Pons (tissue), 1 donor: ENCODE measurements around the gene ACVR2B.
A peak's percentile ranks its signal among the peaks of the same experiment; 100 is the strongest.
"Not testable (repeated sequence)": the region's sequence is repeated elsewhere in the genome, so short reads cannot be mapped to it uniquely, and the experiment has no call there.

ENCODE experiments used
- DNase-seq: peaks from one replicate; pipeline ENCODE4 v3.0.0-alpha.2; 2016; ENCODE audit warnings: low spot score

Gene ACVR2B

DNA sequence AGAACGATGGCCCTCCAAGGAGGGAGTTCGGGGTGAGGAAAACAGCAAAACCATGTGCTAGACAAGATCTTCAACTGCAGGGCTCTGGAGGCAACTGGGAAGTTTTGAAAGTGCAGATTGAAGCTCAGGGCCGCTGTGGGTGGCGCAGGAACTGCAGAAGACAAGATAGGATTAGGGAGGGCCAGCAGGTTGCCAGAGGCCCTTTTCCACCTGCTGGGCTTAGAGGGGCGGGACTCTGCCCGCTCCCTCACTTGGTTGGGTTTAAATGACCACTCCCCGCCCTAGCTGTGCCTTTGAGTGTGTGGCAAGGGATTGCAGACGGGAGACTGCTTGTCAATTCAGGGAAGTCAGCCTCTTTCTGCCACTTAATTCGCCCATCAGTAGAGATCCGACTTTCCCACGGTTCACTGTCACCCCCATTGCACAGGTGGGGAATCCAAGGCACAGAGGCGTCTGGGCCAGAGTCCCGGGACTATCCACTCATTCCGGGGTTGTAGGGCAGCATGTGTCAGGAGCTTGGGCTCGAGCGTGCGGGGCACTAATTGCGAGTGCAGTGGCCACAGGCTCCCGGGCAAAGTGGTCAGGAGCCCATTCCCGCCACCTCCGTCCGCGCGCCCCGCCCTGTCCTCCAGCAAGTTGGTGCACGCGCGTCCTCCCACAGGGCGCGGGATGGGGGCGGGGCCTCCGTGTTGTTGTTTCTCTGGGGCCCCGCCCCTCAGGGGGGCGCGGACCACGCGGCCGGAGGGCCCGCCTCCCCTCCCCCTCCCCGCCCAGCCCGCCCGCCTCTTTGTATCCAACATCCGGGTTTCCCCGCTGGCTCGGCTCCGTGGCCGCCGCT is at the start of gene ACVR2B:
Gene ACVR2B, plus strand, starts transcription at position 816 of the 838 bp plus-strand sequence. CDS start 433 bp downstream, outside the sequence.
- DNase-seq: peak; percentile 83

DNA sequence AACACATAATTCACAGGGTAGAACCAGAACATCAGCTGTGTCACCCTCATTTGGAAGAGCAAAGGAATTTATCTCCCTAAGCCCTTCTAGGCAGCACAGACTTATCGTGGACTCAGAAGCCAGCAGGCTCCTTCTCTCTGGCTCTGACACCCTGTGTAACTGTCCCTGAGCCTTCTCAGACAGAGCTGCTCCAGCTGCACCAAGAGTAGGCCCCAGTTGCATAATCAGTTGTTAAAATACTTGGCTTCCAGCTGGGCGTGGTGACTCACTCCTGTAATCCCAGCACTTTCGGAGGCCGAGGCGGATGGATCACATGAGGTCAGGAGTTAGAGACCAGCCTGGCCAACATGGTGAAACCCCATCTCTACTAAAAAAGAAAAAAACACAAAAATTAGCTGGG is 49.4 kb upstream of the ACVR2B start:
- no peak for DNase-seq

DNA sequence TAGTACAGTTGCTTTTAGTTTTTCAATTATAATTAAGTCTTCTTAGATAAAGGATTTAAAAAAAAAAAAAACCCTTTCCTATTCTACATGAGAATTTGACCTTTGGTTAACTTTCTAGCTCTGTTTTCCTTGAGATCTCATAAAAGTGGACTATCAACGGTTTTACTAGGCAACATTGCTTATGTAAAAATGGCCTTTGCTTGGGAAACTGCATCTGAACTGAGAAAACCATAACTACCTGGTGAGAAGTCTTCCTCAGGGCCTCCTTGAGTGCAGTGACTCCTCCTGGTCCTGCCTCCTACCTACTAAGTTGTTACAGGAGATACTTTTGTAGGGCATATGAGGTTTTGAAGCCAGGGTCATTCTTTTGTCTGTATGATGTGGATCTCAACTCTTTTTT is 42.1 kb upstream of the ACVR2B start:
- DNase-seq: no peak

DNA sequence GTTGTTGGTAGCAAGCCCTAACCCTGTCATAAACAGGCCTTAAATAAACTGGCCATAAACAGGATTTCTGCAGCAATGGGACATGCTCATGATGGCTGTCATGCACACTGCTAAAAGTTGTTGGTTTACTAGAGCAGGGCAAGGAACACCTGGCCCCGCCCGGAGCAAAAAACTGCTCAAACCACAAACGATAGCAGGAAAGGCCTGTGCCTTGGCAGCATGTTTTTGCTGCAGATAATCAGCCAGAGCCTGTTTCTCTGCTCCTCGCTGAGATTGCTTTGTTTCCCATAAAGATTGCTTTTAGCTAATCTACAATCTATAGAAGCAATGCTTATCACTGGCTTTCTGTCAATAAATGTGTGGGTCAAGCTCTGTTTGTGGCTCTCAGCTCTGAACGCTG is 32.9 kb upstream of the ACVR2B start:
- not testable (repeated sequence) for DNase-seq

DNA sequence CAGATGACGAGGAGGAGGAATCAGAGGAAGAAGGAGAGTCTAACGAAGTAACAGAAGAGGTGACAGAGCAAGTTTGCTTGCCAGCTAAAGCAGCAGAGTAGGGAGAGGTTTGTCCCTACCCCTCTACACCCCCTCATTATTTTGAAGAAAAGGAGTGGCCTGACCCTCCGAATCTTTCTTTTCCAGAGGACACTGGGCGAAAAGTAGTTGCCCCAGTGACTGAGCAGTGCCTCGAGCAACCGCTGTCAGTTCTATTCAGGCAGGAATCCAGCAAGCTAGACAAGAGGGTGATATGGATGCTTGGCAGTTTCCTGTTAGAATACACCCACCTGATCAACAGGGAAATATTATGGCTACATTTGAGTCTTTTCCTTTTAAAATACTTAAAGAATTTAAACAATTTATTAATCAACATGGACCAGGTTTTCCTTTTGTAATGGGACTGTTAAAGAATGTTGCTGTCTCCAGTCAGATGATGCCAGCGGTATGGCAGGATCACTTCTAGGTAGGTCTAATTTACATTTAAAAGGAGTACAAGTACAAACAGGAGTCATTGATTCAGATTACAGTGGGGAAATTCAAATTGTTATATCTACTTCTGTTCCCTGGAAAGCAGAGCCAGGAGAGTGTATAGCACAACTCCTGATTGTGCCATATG is 31.9 kb upstream of the ACVR2B start:
- DNase-seq: no peak

DNA sequence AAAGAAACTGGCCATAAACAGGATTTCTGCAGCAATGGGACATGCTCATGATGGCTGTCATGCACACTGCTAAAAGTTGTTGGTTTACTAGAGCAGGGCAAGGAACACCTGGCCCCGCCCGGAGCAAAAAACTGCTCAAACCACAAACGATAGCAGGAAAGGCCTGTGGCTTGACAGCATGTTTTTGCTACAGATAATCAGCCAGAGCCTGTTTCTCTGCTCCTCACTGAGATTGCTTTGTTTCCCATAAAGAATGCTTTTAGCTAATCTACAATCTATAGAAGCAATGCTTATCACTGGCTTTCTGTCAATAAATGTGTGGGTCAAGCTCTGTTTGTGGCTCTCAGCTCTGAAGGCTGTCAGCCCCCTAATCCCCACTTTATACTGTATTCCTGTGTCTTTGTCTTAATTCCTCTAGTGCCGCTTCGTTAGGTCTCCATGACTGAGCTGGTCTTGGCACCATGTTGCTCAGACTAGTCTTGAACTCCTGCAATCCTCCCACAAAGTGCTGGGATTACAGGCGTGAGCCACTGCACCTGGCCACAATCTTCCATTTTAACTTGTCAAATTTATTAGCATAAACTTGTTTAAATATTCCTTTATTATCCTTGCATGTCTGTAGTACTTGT is 26.8 kb upstream of the ACVR2B start:
- DNase-seq: not testable (repeated sequence)

DNA sequence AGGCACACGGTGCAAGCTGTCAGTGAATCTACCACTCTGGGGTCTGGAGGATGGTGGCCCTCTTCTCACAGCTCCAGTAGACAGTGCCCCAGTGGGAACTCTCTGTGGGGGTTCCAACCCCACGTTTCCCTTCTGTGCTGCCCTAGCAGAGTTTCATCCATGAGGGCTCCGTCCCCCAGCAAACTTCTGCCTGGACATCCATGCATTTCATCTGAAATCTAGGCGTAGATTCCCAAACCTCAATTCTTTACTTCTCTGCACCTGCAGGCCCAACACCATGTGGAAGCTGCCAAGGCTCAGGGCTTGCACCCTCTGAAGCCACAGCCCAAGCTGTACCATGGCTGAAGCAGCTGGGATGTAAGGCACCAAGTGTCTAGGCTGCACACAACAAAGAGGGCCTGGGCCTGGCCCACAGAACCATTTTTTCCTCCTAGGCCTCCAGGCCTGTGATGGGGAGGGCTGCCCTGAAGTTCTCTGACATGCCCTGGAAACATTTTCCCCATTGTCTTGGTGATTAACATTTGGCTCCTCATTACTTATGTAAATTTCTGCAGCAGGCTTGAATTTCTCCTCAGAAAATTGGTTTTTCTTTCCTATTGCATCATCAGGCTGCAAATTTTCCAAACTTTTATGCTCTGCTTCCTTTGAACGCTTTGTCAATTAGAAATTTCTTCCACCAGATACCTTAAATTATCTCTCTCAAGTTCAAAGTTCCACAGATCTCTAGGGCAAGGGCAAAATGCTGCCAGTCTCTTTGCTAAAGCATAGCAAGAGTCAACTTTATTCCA is 20.6 kb upstream of the ACVR2B start:
- DNase-seq: not testable (repeated sequence)

DNA sequence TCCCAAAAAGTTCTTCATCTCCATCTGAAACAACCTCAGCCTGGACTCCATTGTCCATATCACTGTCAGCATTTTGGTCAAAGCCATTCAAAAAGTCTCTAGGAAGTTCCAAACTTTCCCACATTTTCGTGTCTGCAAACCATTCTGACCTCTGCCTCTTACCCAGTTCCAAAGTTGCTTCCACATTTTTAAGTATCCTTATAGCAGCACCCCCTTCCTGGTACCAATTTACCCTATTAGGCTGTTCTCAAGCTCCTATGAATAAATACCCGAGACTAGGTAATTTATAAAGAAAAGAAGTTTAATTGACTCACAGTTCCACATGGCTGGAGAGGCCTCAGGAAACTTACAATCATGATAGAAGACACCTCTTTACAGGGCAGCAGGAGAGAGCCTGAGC is 20.0 kb upstream of the ACVR2B start:
- not testable (repeated sequence) for DNase-seq

DNA sequence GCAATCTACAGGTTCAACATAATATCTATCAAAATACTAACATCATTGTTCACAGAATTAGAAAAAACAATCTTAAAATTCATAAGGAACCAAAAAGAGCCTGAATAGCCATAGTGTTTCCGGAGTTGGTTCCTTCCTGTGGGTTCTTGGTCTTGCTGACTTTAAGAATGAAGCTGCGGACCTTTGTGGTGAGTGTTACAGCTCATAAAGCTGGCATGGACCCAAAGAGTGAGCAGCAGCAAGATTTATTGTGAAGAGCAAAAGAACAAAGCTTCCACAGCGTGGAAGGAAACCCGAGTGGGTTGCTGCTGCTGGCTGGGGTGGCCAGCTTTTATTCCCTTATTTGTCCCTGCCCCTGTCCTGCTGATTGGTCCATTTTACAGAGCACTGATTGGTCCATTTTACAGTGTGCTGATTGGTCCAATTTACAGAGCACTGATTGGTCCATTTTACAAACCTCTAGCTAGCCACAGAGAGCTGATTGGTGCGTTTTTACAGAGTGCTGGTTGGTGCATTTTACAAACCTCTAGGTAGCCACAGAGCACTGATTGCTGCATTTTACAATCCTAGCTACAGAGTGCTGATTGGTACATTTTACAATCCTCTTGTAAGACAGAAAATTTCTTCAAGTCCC is 15.1 kb upstream of the ACVR2B start:
- DNase-seq: peak; percentile 11

DNA sequence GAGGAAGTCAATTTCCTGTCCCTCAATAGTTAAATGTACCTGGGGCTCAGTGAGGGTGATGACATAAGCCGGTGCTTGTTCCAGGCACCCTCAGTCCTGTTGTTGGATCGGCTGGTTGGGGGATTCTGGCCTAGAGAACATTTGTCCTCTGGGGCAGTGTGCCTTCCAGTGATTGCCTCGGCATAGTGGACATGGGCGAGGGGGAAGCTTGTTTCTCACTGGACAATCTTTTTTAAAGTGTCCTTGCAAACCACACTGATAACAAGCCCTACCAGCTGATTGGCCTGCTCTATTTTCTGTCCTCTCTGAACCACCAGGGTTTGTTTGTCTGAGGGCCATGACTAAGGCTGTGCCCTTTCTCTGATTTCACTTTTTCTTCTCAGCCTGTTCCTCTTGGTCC is 10.5 kb upstream of the ACVR2B start:
- DNase-seq: not testable (repeated sequence)

DNA sequence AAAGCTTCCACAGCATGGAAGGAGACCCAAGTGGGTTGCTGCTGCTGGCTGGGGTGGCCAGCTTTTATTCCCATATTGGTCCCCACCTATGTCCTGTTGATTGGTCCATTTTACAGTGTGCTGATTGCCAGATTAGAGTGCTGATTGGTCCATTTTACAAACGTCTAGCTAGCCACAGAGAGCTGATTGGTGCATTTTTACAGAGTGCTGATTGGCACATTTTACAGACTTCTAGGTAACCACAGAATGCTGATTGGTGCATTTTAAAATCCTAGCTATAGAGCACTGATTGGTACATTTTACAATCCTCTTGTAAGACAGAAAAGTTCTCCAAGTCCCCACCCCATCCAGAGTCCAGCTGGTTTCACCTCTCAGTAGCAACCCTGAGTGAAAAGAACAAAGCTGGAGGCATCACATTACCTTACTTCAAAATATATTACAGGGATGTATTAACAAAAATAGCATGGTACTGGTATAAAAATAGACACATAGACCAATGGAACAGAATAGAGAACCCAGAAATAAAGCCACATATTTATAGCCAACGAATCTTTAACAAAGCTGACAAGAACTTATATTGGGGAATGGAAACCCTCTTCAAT is 7.5 kb upstream of the ACVR2B start:
- no peak for DNase-seq

DNA sequence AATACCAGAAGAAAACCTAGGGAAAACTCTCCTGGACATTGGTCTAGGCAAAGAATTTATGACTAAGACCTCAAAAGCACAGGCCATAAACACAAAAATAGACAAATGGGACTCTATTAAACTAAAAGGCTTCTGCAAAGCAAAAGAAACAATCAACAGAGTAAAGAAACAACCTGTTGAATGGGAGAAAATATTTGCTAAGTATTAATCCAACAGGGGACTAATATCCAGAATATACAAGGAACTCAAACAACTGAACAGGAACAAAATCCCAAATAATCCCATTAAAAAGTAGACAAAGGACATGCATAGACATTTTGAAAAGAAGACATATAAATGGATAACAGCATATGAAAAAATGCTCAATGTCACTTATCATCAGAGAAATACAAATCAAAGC is 6.9 kb upstream of the ACVR2B start:
- DNase-seq: no peak

DNA sequence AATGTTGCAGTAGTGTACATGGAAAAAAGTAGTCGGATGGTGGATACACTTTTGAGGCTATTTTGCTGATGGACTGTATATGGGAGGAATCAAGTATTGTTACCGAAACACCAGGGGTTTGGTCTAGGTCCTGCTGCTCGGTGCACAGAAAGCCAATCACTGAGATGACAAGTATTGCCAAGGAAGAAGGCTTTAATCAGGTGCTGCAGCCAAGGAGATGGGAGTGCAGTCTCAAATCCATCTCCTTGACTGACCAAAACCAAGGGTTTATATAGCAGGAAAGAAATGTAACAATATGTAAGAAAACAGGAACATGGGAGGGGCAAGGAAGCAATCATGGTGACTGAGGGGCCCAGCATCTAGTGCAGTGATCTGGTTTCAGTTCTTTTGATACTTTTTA is 2.8 kb upstream of the ACVR2B start:
- DNase-seq: no peak

DNA sequence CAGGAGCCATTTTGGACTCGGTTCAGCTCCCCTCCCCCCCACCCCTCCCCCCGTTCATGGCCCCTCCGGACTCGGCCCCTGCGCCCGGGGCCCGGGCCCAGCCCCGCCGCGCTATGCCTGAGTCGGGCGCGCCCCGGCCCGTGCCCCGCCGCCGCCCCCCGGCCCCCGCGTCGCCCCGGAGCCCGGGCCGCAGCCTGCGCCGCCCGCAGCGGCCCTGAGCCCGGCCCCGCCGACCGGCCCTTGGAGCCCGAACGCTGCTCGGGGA is 155 bp downstream of the ACVR2B start:
- no peak for DNase-seq

DNA sequence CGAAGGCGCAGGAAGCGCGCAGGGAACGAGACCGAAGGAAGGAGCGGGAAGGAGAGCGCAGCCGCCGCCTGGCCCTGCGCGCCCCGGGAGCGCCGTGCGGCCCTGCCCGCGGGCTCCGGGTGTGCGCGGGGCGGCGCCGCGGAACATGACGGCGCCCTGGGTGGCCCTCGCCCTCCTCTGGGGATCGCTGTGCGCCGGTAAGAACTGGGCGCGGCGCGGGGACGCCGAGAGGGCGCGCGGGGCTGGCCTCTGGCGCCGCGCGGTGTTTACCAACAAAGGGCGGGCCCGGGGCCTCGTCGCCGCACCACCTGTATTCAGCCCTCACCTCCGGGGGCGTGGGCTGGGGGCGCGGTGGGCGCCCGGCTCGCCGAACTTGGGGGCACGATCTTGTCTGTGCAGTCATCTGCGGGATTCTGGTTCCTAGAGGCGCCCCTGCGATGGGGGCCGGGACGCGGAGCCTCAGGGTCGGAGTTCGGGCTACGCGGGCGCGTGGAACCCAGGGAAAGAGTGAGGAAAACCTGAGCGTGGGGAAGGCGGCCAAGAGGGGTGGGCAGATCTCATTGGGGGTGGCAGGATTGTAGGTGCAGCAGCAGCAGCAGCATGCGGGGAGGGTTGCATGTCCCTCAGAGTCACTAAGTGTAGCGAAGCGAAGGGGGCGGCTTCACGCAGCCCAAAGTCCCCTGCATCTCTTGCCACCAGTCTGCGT is 641 bp downstream of the ACVR2B start:
- peak; percentile 14 for DNase-seq

DNA sequence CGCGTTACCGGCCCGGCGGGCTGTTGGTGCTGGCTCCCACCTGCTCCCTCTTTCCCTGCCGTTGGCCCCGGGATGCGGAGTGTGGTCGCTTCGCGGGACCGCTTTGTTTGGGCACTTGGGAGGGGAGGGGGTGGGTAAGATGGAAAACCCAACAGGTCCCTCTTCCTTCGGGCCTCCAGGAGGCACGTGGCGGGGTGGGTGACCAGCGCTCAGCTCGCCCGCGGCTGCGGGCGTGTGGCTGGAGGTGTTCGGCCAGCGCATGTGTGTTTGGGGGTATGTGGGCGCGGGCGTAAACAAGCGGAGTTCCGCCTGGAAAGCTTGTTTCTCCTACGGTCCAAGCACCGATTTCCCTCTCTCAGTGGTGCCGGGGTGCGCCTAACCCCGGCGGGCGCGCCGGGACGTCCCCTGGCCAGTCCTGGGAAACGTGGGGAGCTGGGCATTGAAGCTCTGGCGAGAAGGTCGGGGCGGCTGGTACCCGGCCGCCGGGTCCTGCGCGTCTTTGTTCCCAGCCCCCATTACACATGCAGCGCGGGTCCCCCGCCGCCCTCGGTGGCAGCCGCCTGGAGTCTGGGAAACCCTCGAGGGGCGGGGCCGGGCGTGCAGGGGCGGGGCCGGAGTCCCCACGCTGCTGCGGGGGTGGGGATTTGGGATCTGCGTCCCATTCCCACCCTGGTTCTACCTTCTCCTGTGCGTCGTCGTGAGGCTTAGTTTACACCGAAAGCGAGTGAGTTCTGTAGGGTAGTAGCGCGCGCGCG is 1.4 kb downstream of the ACVR2B start:
- DNase-seq: peak; percentile 31

DNA sequence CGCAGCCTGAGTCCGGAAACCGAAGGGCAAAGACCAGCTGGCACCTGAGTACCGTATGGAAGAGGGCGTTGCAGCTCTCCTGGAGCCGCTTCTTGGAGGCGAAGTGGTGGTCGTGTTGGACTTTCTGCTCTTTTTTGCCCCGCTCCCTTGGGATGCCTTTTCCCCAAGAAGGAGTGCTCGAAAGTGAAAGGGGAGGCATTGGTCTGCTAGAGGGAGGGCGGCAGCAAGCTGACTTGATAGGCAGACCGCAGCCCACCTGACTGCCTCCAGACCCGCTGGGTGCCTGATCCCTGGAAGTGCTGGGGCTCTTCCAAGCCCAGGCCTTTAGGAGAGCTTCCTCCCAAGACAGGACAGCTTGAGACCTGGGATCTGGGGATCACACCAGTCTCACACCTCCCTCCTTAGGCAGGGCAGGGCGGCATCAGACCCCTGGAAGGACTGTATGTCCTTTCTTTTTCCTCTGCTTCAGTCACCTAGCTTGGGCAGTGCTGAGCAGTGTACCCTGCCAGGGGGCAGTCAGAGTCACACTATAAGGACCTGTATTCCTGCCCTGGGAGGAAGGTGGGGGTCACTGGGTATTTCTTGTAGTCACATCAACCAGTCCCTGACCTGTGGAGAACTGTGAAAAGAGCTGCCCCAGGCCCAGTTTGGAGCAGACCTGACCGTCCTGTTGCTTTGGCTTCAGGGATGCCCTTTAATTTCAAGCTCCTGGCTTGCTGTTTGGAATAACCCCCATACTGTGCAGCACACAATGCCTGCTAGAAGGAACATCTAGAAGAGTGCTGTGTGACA is 2.1 kb downstream of the ACVR2B start:
- no peak for DNase-seq

DNA sequence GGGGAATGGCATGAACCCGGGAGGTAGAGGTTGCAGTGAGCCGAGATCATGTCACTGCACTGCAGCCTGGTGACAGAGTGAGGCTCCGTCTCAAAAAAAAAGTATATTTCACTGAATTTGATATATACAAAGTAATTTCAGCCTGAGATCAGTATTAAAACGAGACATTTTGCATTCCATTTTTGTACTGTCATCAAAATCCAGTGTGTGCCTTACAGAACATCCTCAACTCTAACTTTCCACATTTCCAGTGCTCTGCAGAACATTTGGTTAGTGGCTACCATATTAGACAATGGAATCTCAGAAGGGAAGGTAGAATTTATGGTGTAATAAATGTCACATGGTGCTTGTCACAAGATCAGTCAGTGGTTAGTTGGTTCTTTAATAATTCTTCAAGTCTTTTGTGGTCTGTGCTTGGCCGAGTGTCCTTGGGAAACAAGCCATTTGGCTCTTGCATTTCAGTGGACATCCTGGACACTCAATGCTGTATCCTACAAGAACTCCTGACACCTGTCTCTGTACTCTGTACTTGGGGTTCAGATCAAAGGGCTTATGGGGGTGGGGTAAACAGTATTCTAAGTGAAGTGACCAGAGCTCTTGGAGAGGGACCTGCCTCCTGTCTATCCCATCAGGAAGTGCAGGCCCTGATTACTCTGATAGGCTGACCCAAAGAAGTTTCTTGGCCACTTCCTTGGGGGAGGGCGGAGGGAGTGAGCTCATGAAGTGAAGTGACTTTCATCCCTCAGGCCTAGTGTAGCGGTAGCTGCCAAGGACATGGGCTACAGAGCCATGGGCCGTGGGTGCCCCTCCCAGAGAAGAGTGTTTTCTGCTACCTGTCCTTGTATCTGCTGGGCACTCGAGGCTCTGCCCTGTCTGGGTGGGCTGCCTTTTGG is 3.7 kb downstream of the ACVR2B start:
- DNase-seq: no peak
